Adipocyte (in vitro differentiated cells): ENCODE data around the gene HOXB1.
A peak's percentile ranks its signal among the peaks of the same experiment; 100 is the strongest.

ENCODE experiments used
- DNase-seq: peaks from one replicate; pipeline ENCODE4 v3.0.0-alpha.2; 2015; ENCODE audit warnings: low read depth
- H3K27me3 ChIP-seq: replicated peaks from 2 replicates; pipeline ENCODE4 v1.7.0; 2013; ENCODE audit warnings: mild to moderate bottlenecking, low read length, moderate library complexity; ENCODE audit not compliant: control insufficient read depth, insufficient read depth
- H3K36me3 ChIP-seq: 2 replicates; pipeline ENCODE4 v1.7.0; 2013; ENCODE audit warnings: low read length, mild to moderate bottlenecking, moderate library complexity; ENCODE audit not compliant: control insufficient read depth, insufficient read depth, severe bottlenecking
- H3K4me1 ChIP-seq: 2 replicates; pipeline ENCODE4 v1.7.0; 2013; ENCODE audit warnings: mild to moderate bottlenecking, low read length, moderate library complexity; ENCODE audit not compliant: control insufficient read depth, insufficient read depth
- H3K4me3 ChIP-seq: 2 replicates; pipeline ENCODE4 v1.7.0; 2013; ENCODE audit warnings: mild to moderate bottlenecking, low read length, moderate library complexity
- H3K9ac ChIP-seq: 2 replicates; pipeline ENCODE4 v1.7.0; 2013; ENCODE audit warnings: mild to moderate bottlenecking, low read length, moderate library complexity
- H3K9me3 ChIP-seq: 2 replicates; pipeline ENCODE4 v1.7.0; 2013; ENCODE audit warnings: mild to moderate bottlenecking, low read length, moderate library complexity; ENCODE audit not compliant: control insufficient read depth

Gene HOXB1

DNA sequence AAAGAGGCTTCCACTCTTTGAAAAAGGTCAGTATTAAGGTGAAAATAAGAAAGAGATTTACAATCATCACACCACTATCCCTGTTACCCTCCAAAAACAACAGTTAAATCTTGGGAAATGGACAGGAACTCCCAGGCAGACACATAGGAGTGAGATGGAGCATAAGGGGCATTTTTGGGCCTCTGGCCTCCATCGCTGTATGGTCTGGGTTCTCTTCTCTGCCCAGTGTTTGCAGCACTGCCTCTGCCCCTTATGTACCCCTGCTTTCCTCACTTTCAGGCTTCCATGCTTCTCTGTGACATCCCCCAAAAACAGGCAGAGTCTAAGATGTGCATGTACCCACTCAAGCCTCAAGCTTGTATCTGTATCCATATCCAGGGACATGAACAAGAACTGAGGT, 14.7 kb upstream of the HOXB1 start:
- H3K4me1 ChIP-seq = peaks cover 52% of the 10 kb centered on the region
- no peaks in the 10 kb centered on the region for H3K9me3 ChIP-seq
- DNase-seq = no peak
- H3K9ac ChIP-seq = peak overlapping the region; percentile 99
- H3K27me3 ChIP-seq = no peaks in the 10 kb centered on the region
- peak overlapping the region; percentile 95 for H3K4me3 ChIP-seq
- peaks cover 16% of the 10 kb centered on the region for H3K36me3 ChIP-seq

DNA sequence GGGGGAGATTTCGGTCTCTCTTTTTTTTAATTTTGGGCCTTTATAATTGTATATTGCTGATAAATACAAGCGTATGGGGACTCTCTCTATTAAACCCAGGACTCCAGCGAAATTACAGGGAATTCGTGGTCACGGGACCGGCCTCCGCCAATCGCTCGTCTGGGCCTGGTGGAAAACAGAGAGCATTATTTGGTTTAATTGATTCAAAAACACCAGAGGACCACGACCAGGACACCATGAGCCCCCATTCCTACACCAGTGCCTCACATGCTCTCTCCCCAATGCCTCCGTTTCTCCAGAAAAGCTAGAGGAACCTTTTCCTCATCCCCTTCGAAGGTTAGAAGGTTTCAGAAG, 14.2 kb upstream of the HOXB1 start, which contains the start of gene HOXB2:
HOXB2 (minus strand) TSS at position 88 of the 354 bp plus-strand sequence. CDS start 198 bp downstream, outside the sequence.
- Histone ChIP-seq H3K27me3 (no peaks in the 10 kb centered on the region), H3K4me3 (peak within 1 kb of the TSS; percentile 95), H3K9me3 (no peaks in the 10 kb centered on the region), H3K4me1 (peaks cover 49% of the 10 kb centered on the region), H3K36me3 (peaks cover 11% of the 10 kb centered on the region), H3K9ac (peak within 1 kb of the TSS; percentile 99)
- no peak for DNase-seq

DNA sequence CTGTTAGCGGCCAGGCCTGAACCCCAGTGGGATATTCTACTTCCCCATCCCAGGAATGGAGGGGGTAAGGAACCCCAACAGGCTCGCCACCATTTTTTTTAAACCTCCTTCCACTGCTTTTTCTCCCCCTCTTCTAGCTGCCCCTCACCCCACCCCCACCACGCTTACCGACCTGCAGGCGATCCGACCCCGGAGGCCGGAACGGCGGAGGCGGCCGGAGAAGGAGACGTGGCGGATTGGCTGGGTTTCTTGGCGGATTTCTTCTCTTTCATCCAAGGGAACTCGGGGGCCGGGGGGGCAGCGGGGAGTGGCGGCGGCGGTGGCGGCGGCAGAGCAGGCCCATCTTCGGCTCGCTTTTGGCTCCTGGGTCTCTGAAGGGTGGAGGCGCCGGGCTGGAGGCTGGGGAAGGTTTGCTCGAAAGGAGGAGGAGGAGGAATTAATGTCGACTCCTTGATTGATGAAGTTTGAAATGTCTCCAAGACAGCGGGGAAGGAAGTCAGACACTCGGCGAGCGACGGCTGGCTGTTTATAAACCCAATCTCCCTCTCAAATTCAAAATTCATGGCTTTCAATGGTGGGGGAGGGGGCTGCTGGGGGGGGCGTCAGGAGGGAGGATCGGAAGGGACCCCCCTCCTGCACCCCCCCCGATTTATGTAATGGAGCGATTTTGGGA, 13.7 kb upstream of the HOXB1 start:
- H3K4me1 ChIP-seq = peaks cover 49% of the 10 kb centered on the region
- DNase-seq = no peak
- no peaks in the 10 kb centered on the region for H3K27me3 ChIP-seq

DNA sequence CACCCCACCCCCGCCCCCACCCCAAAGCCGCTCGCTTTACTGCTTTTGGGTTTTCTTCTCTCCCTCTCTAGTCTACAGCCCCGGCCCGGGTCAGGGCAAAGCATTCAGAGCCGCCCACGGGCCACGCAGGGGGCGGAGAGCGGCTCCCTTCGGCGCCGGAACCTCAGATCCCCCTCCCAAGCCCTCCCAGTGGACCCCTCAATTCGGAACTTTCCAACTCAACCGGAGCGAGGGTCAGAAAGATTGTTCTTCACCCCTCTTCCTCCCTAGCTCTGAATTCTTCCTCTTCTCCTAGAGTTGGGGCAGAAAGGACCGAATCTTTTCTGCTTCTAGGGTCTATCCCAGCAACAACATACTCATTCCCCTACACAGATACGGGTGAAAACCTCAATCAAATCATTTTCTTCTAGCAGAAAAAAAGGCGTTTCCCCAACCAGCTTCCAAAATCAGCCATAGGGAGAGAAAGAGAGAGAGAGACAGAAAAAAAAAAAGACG, 13.1 kb upstream of the HOXB1 start:
- H3K27me3 ChIP-seq = no peaks in the 10 kb centered on the region
- H3K9me3 ChIP-seq = no peaks in the 10 kb centered on the region
- H3K36me3 ChIP-seq = peaks cover 4% of the 10 kb centered on the region
- peak overlapping the region; percentile 99 for H3K9ac ChIP-seq
- no peak for DNase-seq
- H3K4me3 ChIP-seq = peak overlapping the region; percentile 95
- peaks cover 48% of the 10 kb centered on the region for H3K4me1 ChIP-seq

More for the DNA sequence above, 13.7 kb upstream of the HOXB1 start:
- H3K9me3 ChIP-seq = no peaks in the 10 kb centered on the region
- peaks cover 6% of the 10 kb centered on the region for H3K36me3 ChIP-seq
- H3K4me3 ChIP-seq = peak overlapping the region; percentile 95
- peak overlapping the region; percentile 99 for H3K9ac ChIP-seq

DNA sequence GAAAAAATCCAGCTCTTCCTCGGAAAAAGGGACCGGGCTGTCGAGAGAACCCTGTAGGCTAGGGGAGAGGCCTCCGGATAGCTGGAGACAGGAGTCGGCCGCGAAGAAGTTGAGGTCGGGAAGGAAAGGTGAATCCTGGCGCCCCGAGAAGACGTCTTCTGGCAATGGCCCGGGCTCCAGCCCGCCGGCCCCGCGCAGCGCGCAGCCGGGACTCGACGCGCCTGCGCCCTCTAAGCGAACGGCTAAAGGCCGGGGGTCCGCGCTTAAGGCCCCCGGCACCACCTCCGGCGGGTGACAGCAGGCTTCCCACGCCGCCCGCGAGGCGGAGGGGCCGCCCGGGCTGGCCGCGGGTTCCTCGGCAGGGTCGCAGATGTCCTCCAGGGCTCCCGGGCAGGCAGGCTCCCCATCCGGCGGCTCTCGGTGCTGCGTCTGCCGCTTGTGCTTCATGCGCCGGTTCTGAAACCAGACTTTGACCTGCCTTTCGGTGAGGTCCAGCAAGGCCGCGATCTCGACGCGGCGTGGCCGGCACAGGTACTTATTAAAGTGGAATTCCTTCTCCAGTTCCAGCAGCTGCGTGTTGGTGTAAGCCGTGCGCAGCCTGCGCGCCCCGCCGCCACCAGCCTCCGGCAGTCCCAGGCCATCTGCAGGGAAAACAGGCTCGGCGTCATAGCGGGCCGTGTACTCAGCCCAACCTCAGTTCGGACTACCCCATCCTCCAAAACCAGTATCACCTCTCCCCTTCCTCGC, 12.5 kb upstream of the HOXB1 start:
- peak overlapping the region; percentile 95 for H3K4me3 ChIP-seq
- DNase-seq = peak; percentile 13
- H3K27me3 ChIP-seq = no peaks in the 10 kb centered on the region
- H3K36me3 ChIP-seq = peaks cover 4% of the 10 kb centered on the region
- H3K9ac ChIP-seq = peak overlapping the region; percentile 99
- H3K4me1 ChIP-seq = peaks cover 45% of the 10 kb centered on the region
- H3K9me3 ChIP-seq = no peaks in the 10 kb centered on the region

DNA sequence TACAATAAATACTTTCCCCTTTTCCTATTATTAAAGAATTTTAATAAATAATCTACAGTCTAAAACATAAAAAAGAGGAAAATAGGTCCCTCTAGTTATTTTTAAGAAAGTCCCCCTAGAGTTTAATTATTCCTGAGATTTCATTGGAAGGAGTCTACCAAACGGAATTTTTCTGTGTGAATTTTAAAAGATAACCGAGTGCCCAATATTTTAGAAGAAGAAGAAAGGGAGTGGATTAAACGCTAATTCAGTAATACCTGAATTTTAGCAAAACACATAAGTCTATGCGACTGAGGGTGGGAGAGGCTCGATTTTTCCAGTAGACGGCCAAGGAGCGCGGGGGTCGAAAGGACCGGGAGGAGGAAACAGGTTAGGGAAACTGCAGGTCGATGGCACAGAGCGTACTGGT, 11.9 kb upstream of the HOXB1 start:
- H3K36me3 ChIP-seq = peaks cover 4% of the 10 kb centered on the region
- H3K9ac ChIP-seq = peak overlapping the region; percentile 99
- H3K4me1 ChIP-seq = peaks cover 40% of the 10 kb centered on the region
- no peak for DNase-seq
- H3K9me3 ChIP-seq = no peaks in the 10 kb centered on the region
- no peaks in the 10 kb centered on the region for H3K27me3 ChIP-seq
- peak overlapping the region; percentile 95 for H3K4me3 ChIP-seq

DNA sequence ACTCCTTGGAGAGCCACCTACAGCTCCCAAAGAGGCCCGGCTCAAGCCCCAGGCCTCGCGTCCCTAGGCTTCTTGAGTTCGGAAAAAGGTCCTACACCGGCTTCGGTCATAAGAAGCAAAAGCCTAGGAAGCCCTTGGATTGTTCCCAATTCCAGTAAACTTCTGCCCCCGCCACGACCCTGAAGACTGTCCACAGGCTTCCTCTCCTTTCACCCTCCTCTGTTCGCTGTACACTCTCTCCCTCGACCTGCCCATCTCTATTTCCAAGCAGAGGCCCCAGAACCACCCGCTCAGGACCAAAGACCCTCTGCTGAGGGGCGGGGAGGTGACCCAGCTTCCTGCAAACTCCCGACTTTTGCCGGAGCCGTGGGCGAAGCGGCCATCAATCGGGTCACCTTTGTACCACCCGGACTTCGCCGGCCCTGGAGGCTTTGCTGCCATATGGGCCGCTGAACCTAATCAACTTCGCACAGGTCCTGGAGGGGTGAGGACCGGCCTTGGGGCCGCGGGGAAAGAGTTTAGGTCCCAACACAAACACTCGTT, 11.4 kb upstream of the HOXB1 start:
- Histone ChIP-seq H3K27me3 (no peaks in the 10 kb centered on the region), H3K36me3 (peaks cover 4% of the 10 kb centered on the region), H3K9me3 (no peaks in the 10 kb centered on the region), H3K4me3 (peak overlapping the region; percentile 95), H3K4me1 (peaks cover 36% of the 10 kb centered on the region), H3K9ac (peak overlapping the region; percentile 99)
- DNase-seq = no peak

DNA sequence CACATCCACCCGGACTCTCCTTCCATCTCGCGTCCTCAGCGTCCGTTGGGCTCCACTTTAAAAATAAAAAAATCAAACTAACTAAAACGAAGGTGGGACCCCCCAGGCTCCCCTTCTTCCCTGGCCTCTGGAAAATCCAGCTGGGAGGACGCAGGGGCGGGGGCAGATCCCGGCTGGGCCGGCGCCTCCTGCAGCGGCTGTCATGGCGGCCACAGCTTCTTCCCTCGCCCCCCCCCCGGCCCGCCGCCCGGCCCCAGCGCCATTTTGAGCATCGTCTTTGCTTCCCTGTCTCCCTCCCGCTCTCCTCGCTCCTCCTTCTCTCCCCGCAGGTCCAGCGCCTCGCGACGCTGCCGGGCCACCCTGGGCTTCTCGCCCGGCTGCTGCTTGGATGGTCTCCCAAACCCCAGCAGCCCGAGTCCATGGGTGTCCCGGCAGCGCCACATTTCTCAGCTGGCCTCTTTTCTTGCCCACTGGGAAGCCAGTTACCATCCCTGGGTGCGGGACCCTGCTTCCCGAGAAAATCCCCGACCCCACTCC, 10.8 kb upstream of the HOXB1 start:
- Histone ChIP-seq H3K27me3 (no peaks in the 10 kb centered on the region), H3K36me3 (peaks cover 4% of the 10 kb centered on the region), H3K9me3 (no peaks in the 10 kb centered on the region), H3K9ac (peak overlapping the region; percentile 99), H3K4me1 (peaks cover 31% of the 10 kb centered on the region), H3K4me3 (peak overlapping the region; percentile 95)
- no peak for DNase-seq

DNA sequence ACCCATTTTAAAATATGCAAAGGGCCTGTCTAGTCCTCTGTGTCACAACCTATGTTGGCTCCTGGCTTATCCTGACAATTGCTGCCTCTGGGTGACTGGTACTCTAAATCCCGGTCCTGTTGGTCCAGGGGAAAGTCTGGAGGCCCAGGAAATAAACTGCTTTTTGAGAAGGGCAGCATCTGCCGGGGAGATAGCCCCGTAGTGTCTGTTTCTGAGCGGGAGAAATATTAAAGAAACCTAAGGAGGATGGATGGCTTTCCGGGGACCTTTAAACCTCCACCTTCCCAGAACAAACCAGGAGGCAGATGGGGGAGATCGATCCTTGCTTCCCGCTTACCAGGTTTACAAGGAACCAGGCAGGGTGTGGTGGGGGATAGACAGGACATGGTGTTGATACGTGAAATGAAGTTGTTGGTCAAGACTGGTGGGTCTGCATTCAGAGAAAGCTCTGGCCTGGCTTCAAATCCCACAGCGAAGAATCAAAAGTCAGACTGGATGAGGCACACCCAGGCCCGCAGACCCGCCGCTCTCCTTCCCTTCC, 10.3 kb upstream of the HOXB1 start:
- Histone ChIP-seq H3K27me3 (no peaks in the 10 kb centered on the region), H3K36me3 (peaks cover 4% of the 10 kb centered on the region), H3K4me1 (peaks cover 26% of the 10 kb centered on the region), H3K9ac (peak overlapping the region; percentile 99), H3K9me3 (no peaks in the 10 kb centered on the region), H3K4me3 (peak overlapping the region; percentile 95)
- DNase-seq = no peak

DNA sequence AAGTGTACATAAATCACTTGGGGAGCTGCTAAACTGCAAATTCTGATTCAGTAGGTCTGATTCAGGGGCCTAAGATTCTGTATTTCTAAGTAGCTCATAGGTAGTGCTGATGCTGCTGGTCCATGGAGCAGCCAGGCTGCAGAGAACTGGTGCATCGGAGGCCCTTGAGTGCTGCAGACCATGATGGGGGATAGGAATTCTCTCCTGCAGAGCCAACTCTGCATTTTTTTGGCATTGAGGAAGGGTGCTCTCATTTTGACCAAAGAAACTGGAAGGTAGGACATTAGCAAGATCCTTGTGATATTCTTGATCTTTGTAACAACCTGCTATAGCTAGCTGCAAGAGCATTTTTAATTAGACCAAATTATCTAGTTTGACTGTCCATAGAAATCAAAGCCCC, 9.4 kb upstream of the HOXB1 start:
- Histone ChIP-seq H3K4me1 (peaks cover 17% of the 10 kb centered on the region), H3K4me3 (no peak overlapping the region), H3K27me3 (no peaks in the 10 kb centered on the region), H3K9ac (no peak overlapping the region), H3K9me3 (no peaks in the 10 kb centered on the region), H3K36me3 (peaks cover 4% of the 10 kb centered on the region)
- DNase-seq = no peak

DNA sequence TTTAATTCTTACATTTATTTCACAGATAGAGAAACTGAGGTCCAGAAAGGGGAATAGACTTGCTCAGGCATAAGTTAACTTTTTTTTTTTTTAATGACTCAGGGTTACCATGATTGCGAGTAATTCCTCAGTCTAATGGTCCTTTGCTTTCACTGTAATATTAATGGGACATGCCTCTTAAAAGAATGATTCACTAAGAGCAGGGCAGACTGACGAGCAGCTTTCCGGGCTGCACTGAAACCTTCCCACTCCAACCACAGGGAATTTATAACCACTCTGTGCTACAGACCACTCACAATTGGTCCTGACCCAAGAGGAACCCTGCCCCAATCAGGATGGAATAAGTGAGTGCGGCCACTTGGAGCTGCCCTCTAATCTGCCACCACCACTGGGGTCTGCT, 8.4 kb upstream of the HOXB1 start:
- Histone ChIP-seq H3K4me3 (no peak overlapping the region), H3K4me1 (peaks cover 14% of the 10 kb centered on the region), H3K9ac (no peak overlapping the region), H3K36me3 (peaks cover 4% of the 10 kb centered on the region), H3K9me3 (no peaks in the 10 kb centered on the region), H3K27me3 (no peaks in the 10 kb centered on the region)
- DNase-seq = no peak
